SH-SY5Y (cell line): Measurements from ENCODE around the gene CTDSP1.

Source experiments
- GATA2 ChIP-seq: IDR thresholded peaks from 2 replicates; pipeline ENCODE4 v1.6.1; 2011; ENCODE audit warnings: mild to moderate bottlenecking, low read depth, low read length
- GATA3 ChIP-seq: IDR thresholded peaks from 2 replicates; pipeline ENCODE4 v1.6.1; 2011; ENCODE audit warnings: low read depth, mild to moderate bottlenecking, low read length, moderate library complexity

DNA sequence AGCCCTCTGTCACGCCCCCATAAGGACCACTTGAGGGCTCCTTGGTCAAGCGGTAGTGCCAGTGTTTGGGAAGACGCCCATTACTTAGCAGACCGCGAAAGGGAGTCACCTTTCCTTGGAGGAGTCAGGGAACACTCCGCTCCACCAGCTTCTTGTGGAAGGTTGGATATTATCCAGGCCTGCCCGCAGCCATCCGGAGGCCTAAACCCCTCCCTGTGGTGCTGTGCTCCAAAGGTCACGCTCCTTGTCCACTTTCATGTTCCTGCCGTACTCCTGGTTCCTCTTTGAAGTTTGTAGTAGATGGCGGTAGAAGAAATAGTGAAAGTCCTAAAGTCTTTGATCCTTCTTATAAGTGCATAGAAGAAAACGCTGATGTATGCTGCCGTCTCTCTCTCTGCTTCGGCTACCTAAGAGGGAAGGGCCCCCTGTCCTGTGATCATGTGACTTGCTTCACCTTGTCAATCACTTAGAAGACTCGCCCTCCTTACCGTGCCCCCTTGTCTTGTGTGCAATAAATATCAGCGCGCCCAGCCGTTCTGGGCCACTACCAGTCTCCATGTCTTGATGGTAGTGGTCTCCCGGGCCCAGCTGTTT lies 44.7 kb upstream of the CTDSP1 start:
- TF ChIP-seq GATA2 (no peak), GATA3 (no peak)
